ENCODE data around the gene TMEM212. TPM values are rescaled to one million over a fixed set of nuclear protein-coding genes. Genes with fewer than 3 reads are reported as not detected.

TMEM212 gene
- total RNA-seq, 2 donors from 2014 or later, result not detected

DNA sequence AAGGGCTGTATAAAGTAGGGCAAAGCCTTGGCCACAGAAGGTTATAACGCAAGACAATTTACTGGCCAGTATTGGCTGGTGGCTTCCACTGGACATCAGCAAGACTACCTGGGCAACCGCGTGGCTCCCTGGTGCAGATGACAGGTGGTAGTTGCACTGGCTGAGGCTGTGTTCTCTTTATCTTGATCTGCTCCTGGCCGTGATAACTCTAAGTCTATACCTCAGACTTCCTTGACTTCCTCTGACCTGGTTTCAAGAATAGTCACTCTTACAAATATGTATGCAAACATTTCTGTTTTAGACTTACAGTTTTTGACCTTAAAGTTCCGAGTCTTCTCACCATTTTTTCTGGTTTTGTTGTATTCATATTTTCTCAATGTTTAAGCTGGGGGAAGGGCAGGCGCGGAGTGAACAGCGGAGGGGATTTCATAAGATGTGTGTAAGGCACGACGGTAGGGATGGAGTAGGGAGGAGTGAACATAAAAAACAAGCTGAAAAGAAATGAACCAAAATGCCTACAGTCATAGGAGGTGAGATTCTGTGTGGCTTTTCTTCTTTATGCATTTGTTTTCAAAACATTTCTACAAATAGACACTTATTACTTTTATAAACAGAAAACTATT lies 15.2 kb upstream of the TMEM212 start:
- TF ChIP-seq, protein P1, sequence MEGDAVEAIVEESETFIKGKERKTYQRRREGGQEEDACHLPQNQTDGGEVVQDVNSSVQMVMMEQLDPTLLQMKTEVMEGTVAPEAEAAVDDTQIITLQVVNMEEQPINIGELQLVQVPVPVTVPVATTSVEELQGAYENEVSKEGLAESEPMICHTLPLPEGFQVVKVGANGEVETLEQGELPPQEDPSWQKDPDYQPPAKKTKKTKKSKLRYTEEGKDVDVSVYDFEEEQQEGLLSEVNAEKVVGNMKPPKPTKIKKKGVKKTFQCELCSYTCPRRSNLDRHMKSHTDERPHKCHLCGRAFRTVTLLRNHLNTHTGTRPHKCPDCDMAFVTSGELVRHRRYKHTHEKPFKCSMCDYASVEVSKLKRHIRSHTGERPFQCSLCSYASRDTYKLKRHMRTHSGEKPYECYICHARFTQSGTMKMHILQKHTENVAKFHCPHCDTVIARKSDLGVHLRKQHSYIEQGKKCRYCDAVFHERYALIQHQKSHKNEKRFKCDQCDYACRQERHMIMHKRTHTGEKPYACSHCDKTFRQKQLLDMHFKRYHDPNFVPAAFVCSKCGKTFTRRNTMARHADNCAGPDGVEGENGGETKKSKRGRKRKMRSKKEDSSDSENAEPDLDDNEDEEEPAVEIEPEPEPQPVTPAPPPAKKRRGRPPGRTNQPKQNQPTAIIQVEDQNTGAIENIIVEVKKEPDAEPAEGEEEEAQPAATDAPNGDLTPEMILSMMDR (conservative IDR thresholded peaks at IDR 0.05), result no peak
- DNase-seq, result no peak
- peaks cover 19% of the 10 kb centered on the region for H3K4me1 Mint-ChIP-seq
- H3K4me1 ChIP-seq (ENCODE audit: control insufficient read depth, insufficient read depth, low read length), result no peaks in the 10 kb centered on the region
- H3K9me3 Mint-ChIP-seq, result no peaks in the 10 kb centered on the region
- H3K36me3 ChIP-seq (ENCODE audit: control insufficient read depth, insufficient read depth, low read length), result no peaks in the 10 kb centered on the region
- no peaks in the 10 kb centered on the region for H3K36me3 Mint-ChIP-seq (ENCODE audit: low read depth)
- no peaks in the 10 kb centered on the region for H3K9me3 ChIP-seq (ENCODE audit: control insufficient read depth, low read length)
- 92 to 94% methylated on average over 10 of the region's 10 CpGs for WGBS, 2 experiments (ENCODE audit: insufficient coverage in 1 of 2, insufficient read length in 1 of 2)
- H3K27ac Mint-ChIP-seq, result no peak overlapping the region
- no peak overlapping the region for H3K27ac ChIP-seq (ENCODE audit: low read depth, low read length)
- H3K27me3 ChIP-seq (ENCODE audit: control insufficient read depth, insufficient read depth, low read length, poor library complexity, severe bottlenecking), result no peaks in the 10 kb centered on the region
- no peaks in the 10 kb centered on the region for H3K27me3 Mint-ChIP-seq (ENCODE audit: insufficient read depth)
- H3K4me3 ChIP-seq (ENCODE audit: low read length), result no peak overlapping the region
- H3K4me3 Mint-ChIP-seq, result no peak overlapping the region
- H3K9ac ChIP-seq (ENCODE audit: extremely low read depth, low read length, poor library complexity, severe bottlenecking), result no peak overlapping the region

DNA sequence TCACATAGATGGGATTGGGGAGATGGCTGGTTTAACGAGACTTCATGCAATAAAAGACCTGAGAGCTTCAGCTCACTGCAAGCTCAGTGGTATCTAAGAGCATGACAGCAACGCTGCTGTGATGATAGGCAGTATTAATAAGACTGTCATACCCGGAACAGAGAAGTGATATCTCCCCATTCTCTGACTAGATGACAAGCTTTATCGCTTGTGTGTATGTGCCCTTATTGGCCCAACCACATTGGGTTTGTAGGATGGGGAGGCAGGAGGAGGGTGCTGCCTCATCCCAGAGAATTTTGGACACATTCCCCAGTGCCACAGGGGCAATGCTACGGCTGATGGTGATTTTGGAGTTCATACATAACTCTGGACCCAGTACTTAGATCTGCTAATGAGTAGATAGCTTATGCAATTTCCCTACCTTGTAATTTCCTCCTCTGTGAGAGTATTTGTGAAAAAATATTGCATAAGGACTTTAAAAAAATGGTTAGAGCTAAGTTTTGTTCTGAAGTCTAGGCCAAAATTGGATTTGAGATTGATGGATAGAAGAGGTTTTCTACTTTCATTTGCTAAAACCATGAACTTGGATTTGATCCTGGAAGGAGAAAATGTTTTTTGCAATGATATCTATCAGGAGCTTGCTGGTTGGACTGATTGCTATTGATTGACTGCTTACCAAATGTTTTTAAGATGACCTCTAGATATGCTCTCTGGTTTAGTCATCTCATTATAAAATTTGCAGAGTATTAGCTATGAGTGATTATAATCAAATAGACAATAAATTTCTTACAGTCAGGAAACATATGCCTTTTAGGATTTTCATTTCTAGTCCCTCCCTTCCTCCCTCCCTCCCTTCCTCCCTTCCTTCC lies 14.0 kb upstream of the TMEM212 start:
- TF ChIP-seq, protein P1 (conservative IDR thresholded peaks at IDR 0.05), result no peak
- H3K4me1 Mint-ChIP-seq, result peaks cover 22% of the 10 kb centered on the region
- 82 to 94% methylated on average over 3 to 5 of the region's 5 CpGs for WGBS, 2 experiments (ENCODE audit: insufficient coverage in 1 of 2, insufficient read length in 1 of 2)
- H3K9me3 Mint-ChIP-seq, result no peaks in the 10 kb centered on the region
- H3K27me3 Mint-ChIP-seq (ENCODE audit: insufficient read depth), result no peaks in the 10 kb centered on the region
- H3K27ac ChIP-seq (ENCODE audit: low read depth, low read length), result no peak overlapping the region
- H3K4me3 Mint-ChIP-seq, result no peak overlapping the region
- DNase-seq, result no peak
- no peaks in the 10 kb centered on the region for H3K36me3 ChIP-seq (ENCODE audit: control insufficient read depth, insufficient read depth, low read length)
- H3K27ac Mint-ChIP-seq, result no peak overlapping the region
- H3K9me3 ChIP-seq (ENCODE audit: control insufficient read depth, low read length), result no peaks in the 10 kb centered on the region
- no peaks in the 10 kb centered on the region for H3K27me3 ChIP-seq (ENCODE audit: control insufficient read depth, insufficient read depth, low read length, poor library complexity, severe bottlenecking)
- no peak overlapping the region for H3K9ac ChIP-seq (ENCODE audit: extremely low read depth, low read length, poor library complexity, severe bottlenecking)
- peaks cover 2% of the 10 kb centered on the region for H3K4me1 ChIP-seq (ENCODE audit: control insufficient read depth, insufficient read depth, low read length)
- H3K4me3 ChIP-seq (ENCODE audit: low read length), result no peak overlapping the region
- H3K36me3 Mint-ChIP-seq (ENCODE audit: low read depth), result no peaks in the 10 kb centered on the region

DNA sequence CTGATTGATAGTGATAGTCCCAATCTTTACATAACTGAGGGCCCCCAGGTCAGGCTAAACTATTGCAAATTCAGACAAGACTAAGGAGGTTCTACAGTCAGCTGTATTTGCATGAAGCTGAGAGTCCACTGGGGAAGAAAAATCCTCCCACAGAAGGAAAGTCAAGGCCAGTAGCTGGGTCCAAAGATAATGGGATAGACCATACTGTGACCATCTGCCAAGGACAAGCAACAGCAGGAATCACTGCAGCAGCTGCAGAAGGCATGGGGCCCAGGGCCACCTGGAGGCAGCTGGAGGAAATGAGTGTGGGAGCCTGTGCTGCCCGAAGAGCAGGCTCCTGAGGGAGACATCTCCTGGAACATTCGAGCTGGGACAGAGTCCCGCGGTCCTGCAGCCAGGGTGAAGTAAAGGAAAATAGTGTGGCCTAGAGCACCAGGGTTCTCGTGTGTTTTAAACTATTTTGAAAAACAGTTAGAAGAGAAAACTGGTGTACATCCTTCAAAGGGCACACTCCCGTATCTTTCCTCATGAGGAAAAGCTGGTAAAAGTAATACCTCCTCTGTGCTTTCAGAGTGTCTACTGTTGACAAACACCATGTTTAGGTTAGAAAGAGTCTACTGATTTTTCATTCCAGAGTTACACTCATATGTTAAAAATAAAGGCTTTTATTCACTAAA lies 13.2 kb upstream of the TMEM212 start:
- peak; percentile 92 for DNase-seq
- Mint-ChIP-seq H3K36me3 (ENCODE audit: low read depth) (no peaks in the 10 kb centered on the region), H3K4me3 (no peak overlapping the region), H3K4me1 (peaks cover 24% of the 10 kb centered on the region), H3K27ac (no peak overlapping the region), H3K9me3 (no peaks in the 10 kb centered on the region), H3K27me3 (ENCODE audit: insufficient read depth) (no peaks in the 10 kb centered on the region)
- Histone ChIP-seq H3K27ac (ENCODE audit: low read depth, low read length) (no peak overlapping the region), H3K9ac (ENCODE audit: extremely low read depth, low read length, poor library complexity, severe bottlenecking) (no peak overlapping the region), H3K9me3 (ENCODE audit: control insufficient read depth, low read length) (no peaks in the 10 kb centered on the region), H3K36me3 (ENCODE audit: control insufficient read depth, insufficient read depth, low read length) (no peaks in the 10 kb centered on the region), H3K27me3 (ENCODE audit: control insufficient read depth, insufficient read depth, low read length, poor library complexity, severe bottlenecking) (no peaks in the 10 kb centered on the region), H3K4me1 (ENCODE audit: control insufficient read depth, insufficient read depth, low read length) (peaks cover 8% of the 10 kb centered on the region), H3K4me3 (ENCODE audit: low read length) (no peak overlapping the region)
- WGBS, 2 experiments (ENCODE audit: insufficient coverage in 1 of 2, insufficient read length in 1 of 2), result 39 to 43% methylated on average over 5 to 6 of the region's 6 CpGs
- TF ChIP-seq, protein P1 (conservative IDR thresholded peaks at IDR 0.05), result peak; percentile 90

Measured in endodermal cell (in vitro differentiated cells).